ENCODE data around the gene CCDC15.
"Not testable (repeated sequence)": the region's sequence is repeated elsewhere in the genome, so short reads cannot be mapped to it uniquely, and the experiment has no call there.

CCDC15 gene

DNA sequence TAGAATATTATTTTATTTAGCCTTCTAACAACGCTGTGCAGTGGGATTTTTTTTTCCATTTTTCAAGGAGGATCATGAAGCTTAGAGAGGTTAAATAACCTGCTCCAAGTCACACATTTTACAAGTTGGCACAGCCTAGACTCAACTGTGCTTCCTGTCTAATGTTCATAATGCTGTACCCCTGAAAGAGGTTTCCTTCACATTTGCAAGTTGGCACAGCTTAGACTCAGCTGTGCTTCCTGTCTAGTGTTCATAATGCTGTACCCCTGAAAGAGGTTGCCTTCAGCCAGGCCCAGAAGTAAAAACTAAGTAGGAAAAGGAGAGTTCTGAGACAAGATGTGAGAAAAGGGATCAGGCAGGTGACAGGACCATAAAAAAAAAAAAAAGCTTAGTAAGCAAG is 10.3 kb upstream of the CCDC15 start:
- no peaks in the 10 kb centered on the region for H3K9me3 ChIP-seq (ENCODE audit: control insufficient read depth, insufficient read depth, low read depth, low read length)
- H3K36me3 ChIP-seq (ENCODE audit: control insufficient read depth, insufficient read depth, low read length) = no peaks in the 10 kb centered on the region
- H3K27me3 ChIP-seq (ENCODE audit: control insufficient read depth, insufficient read depth, low read length) = peaks cover 11% of the 10 kb centered on the region
- H3K27ac ChIP-seq (ENCODE audit: low read depth, low read length) = no peak overlapping the region
- H3K4me1 ChIP-seq (ENCODE audit: control insufficient read depth, insufficient read depth, low read length) = no peaks in the 10 kb centered on the region
- H3K9ac ChIP-seq (ENCODE audit: low read length) = no peak overlapping the region
- H3K4me3 ChIP-seq (ENCODE audit: low read depth, low read length) = no peak overlapping the region

GRCh38 chr11:124944565-124944964 is 9.4 kb upstream of the CCDC15 start:
- Histone ChIP-seq H3K4me1 (ENCODE audit: control insufficient read depth, insufficient read depth, low read length) (no peaks in the 10 kb centered on the region), H3K4me3 (ENCODE audit: low read depth, low read length) (no peak overlapping the region), H3K27me3 (ENCODE audit: control insufficient read depth, insufficient read depth, low read length) (peaks cover 11% of the 10 kb centered on the region)

GRCh38 chr11:124945826-124946225 is 8.2 kb upstream of the CCDC15 start:
- Histone ChIP-seq H3K4me1 (ENCODE audit: control insufficient read depth, insufficient read depth, low read length) (no peaks in the 10 kb centered on the region), H3K36me3 (ENCODE audit: control insufficient read depth, insufficient read depth, low read length) (no peaks in the 10 kb centered on the region), H3K9ac (ENCODE audit: low read length) (no peak overlapping the region), H3K9me3 (ENCODE audit: control insufficient read depth, insufficient read depth, low read depth, low read length) (no peaks in the 10 kb centered on the region), H3K4me3 (ENCODE audit: low read depth, low read length) (no peak overlapping the region), H3K27me3 (ENCODE audit: control insufficient read depth, insufficient read depth, low read length) (peaks cover 10% of the 10 kb centered on the region), H3K27ac (ENCODE audit: low read depth, low read length) (no peak overlapping the region)

More at GRCh38 chr11:124944565-124944964, 9.4 kb upstream of the CCDC15 start:
- Histone ChIP-seq H3K9me3 (ENCODE audit: control insufficient read depth, insufficient read depth, low read depth, low read length) (no peaks in the 10 kb centered on the region), H3K36me3 (ENCODE audit: control insufficient read depth, insufficient read depth, low read length) (no peaks in the 10 kb centered on the region), H3K9ac (ENCODE audit: low read length) (no peak overlapping the region), H3K27ac (ENCODE audit: low read depth, low read length) (no peak overlapping the region)

DNA sequence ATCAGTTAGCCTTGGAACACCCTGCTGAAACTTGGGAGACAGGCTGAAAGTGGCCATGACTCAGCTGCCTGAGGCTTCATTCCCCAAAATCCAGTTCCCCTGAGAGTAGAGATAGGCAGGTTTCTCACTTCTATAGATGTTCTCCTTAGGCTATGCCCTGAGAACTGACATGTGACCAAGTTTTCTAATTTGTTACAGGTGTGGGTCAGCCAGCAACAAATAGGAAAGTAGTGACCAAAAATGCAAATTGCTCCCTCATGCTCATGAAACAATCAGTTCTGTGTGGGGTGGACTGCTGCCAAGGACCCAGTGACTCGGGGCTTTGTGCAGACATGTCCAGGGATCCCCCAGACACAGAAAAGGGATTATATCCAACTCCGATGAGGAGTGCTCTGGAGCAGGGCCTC is 7.3 kb upstream of the CCDC15 start:
- Histone ChIP-seq H3K9me3 (ENCODE audit: control insufficient read depth, insufficient read depth, low read depth, low read length) (no peaks in the 10 kb centered on the region), H3K36me3 (ENCODE audit: control insufficient read depth, insufficient read depth, low read length) (no peaks in the 10 kb centered on the region), H3K27ac (ENCODE audit: low read depth, low read length) (no peak overlapping the region), H3K4me1 (ENCODE audit: control insufficient read depth, insufficient read depth, low read length) (no peaks in the 10 kb centered on the region), H3K27me3 (ENCODE audit: control insufficient read depth, insufficient read depth, low read length) (peaks cover 18% of the 10 kb centered on the region), H3K9ac (ENCODE audit: low read length) (no peak overlapping the region), H3K4me3 (ENCODE audit: low read depth, low read length) (no peak overlapping the region)

DNA sequence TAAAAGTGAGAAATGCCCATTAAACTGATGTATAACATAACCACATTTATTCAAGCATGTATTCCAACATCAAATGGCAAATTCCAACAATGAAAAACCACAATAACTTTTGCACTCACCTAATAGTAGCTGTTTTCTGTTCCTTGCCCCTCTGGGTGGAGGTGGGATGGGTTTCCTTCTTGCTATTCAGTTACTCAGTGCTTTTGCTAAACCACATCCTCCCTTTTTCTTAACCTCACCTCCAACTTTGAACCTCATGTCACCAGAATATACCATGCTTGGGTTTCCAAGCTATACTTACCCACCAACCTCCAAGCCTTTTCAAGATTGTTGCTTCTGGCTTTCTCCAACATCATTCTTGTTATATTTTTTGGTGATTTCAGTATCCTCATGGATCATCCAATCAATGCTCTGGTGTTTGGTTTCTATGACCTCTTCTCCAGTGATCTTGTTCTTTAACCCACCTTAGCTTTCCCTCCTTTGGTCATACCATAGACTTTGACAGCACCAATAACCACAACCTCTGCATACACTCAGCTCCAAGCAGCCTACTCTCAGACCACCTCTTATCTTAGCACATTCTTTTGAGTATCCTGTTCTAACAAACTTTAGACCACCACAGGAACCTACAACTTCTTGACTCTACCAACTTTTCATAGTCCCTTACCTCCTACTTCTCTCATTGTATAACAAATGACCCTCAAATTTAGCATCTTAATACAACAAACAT is 3.2 kb upstream of the CCDC15 start:
- H3K9ac ChIP-seq (ENCODE audit: low read length) = no peak overlapping the region
- no peak overlapping the region for H3K27ac ChIP-seq (ENCODE audit: low read depth, low read length)
- peaks cover 3% of the 10 kb centered on the region for H3K4me1 ChIP-seq (ENCODE audit: control insufficient read depth, insufficient read depth, low read length)
- H3K4me3 ChIP-seq (ENCODE audit: low read depth, low read length) = no peak overlapping the region
- no peaks in the 10 kb centered on the region for H3K36me3 ChIP-seq (ENCODE audit: control insufficient read depth, insufficient read depth, low read length)
- H3K27me3 ChIP-seq (ENCODE audit: control insufficient read depth, insufficient read depth, low read length) = peaks cover 26% of the 10 kb centered on the region
- no peaks in the 10 kb centered on the region for H3K9me3 ChIP-seq (ENCODE audit: control insufficient read depth, insufficient read depth, low read depth, low read length)

DNA sequence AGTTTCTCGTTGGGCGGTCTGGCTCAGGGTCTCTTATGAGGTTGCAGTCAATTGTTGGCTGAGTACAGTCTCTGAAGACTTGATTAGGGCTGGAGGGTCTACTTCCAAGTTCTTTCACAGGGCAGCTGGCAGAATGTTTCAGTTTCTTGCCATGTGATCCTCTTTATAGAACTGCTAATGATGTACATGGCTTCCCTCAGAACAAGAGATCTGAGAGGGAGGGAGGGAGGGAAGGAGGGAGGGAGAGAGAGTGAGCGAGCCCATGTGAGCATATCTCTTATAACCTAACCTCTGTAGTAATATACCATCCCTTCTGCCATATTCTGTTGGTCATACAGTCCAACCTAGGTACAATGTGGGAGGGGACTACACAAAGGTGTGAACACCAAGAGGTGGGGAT is 2.7 kb upstream of the CCDC15 start:
- Histone ChIP-seq H3K9ac (ENCODE audit: low read length) (no peak overlapping the region), H3K9me3 (ENCODE audit: control insufficient read depth, insufficient read depth, low read depth, low read length) (no peaks in the 10 kb centered on the region), H3K4me1 (ENCODE audit: control insufficient read depth, insufficient read depth, low read length) (peaks cover 3% of the 10 kb centered on the region), H3K27ac (ENCODE audit: low read depth, low read length) (no peak overlapping the region), H3K4me3 (ENCODE audit: low read depth, low read length) (no peak overlapping the region), H3K27me3 (ENCODE audit: control insufficient read depth, insufficient read depth, low read length) (peaks cover 26% of the 10 kb centered on the region), H3K36me3 (ENCODE audit: control insufficient read depth, insufficient read depth, low read length) (no peaks in the 10 kb centered on the region)

DNA sequence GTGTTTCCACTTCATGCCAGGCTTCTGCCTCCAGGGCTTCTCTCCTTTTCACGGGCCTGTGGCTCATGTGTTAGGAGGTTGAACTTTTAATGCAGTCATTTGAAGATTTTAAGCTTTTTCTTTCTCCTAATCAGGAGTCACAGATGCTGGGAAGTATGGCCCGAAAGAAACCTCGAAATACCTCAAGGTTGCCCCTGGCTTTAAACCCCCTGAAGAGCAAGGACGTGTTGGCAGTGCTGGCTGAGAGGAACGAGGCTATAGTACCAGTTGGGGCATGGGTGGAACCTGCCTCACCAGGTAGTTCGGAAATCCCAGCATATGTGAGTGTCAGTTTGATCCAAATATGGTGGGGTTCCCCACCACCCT is 571 bp downstream of the CCDC15 start:
- Histone ChIP-seq H3K36me3 (ENCODE audit: control insufficient read depth, insufficient read depth, low read length) (no peaks in the 10 kb centered on the region), H3K4me1 (ENCODE audit: control insufficient read depth, insufficient read depth, low read length) (peaks cover 3% of the 10 kb centered on the region), H3K27me3 (ENCODE audit: control insufficient read depth, insufficient read depth, low read length) (peaks cover 26% of the 10 kb centered on the region), H3K27ac (ENCODE audit: low read depth, low read length) (no peak overlapping the region), H3K9ac (ENCODE audit: low read length) (peak overlapping the region; percentile 50), H3K4me3 (ENCODE audit: low read depth, low read length) (peak overlapping the region; percentile 85), H3K9me3 (ENCODE audit: control insufficient read depth, insufficient read depth, low read depth, low read length) (no peaks in the 10 kb centered on the region)

- peaks cover 3% of the 10 kb centered on the region for H3K4me1 ChIP-seq (ENCODE audit: control insufficient read depth, insufficient read depth, low read length)
- H3K36me3 ChIP-seq (ENCODE audit: control insufficient read depth, insufficient read depth, low read length) = no peaks in the 10 kb centered on the region
- no peaks in the 10 kb centered on the region for H3K9me3 ChIP-seq (ENCODE audit: control insufficient read depth, insufficient read depth, low read depth, low read length)
- peak overlapping the region; percentile 85; the same call in 1 of the 2 replicates for H3K4me3 ChIP-seq (ENCODE audit: low read depth, low read length)
- no peak overlapping the region for H3K27ac ChIP-seq (ENCODE audit: low read depth, low read length)
- no peak overlapping the region for H3K9ac ChIP-seq (ENCODE audit: low read length)
- H3K27me3 ChIP-seq (ENCODE audit: control insufficient read depth, insufficient read depth, low read length) = peaks cover 26% of the 10 kb centered on the region
Observed at GRCh38 chr11:124955035-124955434, 1.0 kb downstream of the CCDC15 start.

GRCh38 chr11:124961972-124962609 is 8.1 kb downstream of the CCDC15 start:
- H3K9me3 ChIP-seq (ENCODE audit: control insufficient read depth, insufficient read depth, low read depth, low read length) = no peaks in the 10 kb centered on the region
- H3K27ac ChIP-seq (ENCODE audit: low read depth, low read length) = no peak overlapping the region
- H3K36me3 ChIP-seq (ENCODE audit: control insufficient read depth, insufficient read depth, low read length) = no peaks in the 10 kb centered on the region
- H3K27me3 ChIP-seq (ENCODE audit: control insufficient read depth, insufficient read depth, low read length) = no peaks in the 10 kb centered on the region
- H3K4me3 ChIP-seq (ENCODE audit: low read depth, low read length) = no peak overlapping the region
- H3K4me1 ChIP-seq (ENCODE audit: control insufficient read depth, insufficient read depth, low read length) = no peaks in the 10 kb centered on the region
- H3K9ac ChIP-seq (ENCODE audit: low read length) = no peak overlapping the region

DNA sequence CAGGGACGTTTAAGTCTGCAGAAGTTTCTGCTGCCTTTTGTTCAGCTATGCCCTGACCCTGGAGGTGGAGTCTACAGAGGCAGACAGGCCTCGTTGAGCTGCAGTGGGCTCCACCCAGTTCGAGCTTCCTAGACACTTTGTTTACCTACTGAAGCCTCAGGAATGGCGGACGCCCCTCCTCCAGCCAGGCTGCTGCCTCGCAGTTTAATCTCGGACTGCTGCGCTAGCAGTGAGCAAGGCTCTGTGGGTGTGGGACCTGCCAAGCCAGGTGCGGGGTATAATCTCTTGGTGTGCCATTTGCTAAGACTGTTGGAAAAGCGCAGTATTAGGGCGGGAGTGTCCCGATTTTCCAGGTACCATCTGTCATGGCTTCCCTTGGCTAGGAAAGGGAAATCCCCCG is 14.2 kb downstream of the CCDC15 start:
- H3K4me1 ChIP-seq (ENCODE audit: control insufficient read depth, insufficient read depth, low read length); H3K27me3 ChIP-seq (ENCODE audit: control insufficient read depth, insufficient read depth, low read length); H3K9ac ChIP-seq (ENCODE audit: low read length); H3K4me3 ChIP-seq (ENCODE audit: low read depth, low read length); H3K36me3 ChIP-seq (ENCODE audit: control insufficient read depth, insufficient read depth, low read length); H3K9me3 ChIP-seq (ENCODE audit: control insufficient read depth, insufficient read depth, low read depth, low read length); H3K27ac ChIP-seq (ENCODE audit: low read depth, low read length): not testable (repeated sequence)

DNA sequence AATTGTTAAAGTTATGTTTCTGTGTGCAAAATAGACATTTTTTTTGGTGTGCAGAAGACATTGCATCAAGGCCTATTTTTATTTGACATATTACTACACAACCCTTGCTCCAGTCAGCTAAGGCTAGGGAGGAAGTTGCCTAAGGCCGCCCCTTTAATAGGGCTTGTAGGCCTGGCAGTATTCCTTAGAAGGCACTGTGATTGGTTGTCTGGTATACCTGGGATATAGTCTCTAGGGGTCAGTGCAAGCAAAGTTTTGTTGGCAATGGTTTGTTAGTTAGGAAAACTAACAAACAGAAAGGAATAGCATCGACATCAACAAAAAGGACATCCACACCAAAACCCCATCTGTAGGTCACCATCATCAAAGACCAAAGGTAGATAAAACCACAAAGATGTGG is 16.9 kb downstream of the CCDC15 start:
- H3K27me3 ChIP-seq (ENCODE audit: control insufficient read depth, insufficient read depth, low read length) = no peaks in the 10 kb centered on the region
- H3K9me3 ChIP-seq (ENCODE audit: control insufficient read depth, insufficient read depth, low read depth, low read length) = no peaks in the 10 kb centered on the region
- H3K4me3 ChIP-seq (ENCODE audit: low read depth, low read length) = no peak overlapping the region
- no peaks in the 10 kb centered on the region for H3K4me1 ChIP-seq (ENCODE audit: control insufficient read depth, insufficient read depth, low read length)
- no peak overlapping the region for H3K9ac ChIP-seq (ENCODE audit: low read length)
- no peak overlapping the region for H3K27ac ChIP-seq (ENCODE audit: low read depth, low read length)
- no peaks in the 10 kb centered on the region for H3K36me3 ChIP-seq (ENCODE audit: control insufficient read depth, insufficient read depth, low read length)

All from HUES6 (cell line).